ENCODE results near the gene PDLIM4.

Gene PDLIM4

GRCh38 chr5:132268769-132269551 is 11.5 kb downstream of the PDLIM4 start:
- no peak for DNase-seq (ENCODE audit: low read depth)
- TF ChIP-seq, protein P1, sequence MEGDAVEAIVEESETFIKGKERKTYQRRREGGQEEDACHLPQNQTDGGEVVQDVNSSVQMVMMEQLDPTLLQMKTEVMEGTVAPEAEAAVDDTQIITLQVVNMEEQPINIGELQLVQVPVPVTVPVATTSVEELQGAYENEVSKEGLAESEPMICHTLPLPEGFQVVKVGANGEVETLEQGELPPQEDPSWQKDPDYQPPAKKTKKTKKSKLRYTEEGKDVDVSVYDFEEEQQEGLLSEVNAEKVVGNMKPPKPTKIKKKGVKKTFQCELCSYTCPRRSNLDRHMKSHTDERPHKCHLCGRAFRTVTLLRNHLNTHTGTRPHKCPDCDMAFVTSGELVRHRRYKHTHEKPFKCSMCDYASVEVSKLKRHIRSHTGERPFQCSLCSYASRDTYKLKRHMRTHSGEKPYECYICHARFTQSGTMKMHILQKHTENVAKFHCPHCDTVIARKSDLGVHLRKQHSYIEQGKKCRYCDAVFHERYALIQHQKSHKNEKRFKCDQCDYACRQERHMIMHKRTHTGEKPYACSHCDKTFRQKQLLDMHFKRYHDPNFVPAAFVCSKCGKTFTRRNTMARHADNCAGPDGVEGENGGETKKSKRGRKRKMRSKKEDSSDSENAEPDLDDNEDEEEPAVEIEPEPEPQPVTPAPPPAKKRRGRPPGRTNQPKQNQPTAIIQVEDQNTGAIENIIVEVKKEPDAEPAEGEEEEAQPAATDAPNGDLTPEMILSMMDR (conservative IDR thresholded peaks at IDR 0.05; ENCODE audit: low read depth, low read length) = no peak
- H3K4me3 ChIP-seq (ENCODE audit: low read length) = no peak overlapping the region

DNA sequence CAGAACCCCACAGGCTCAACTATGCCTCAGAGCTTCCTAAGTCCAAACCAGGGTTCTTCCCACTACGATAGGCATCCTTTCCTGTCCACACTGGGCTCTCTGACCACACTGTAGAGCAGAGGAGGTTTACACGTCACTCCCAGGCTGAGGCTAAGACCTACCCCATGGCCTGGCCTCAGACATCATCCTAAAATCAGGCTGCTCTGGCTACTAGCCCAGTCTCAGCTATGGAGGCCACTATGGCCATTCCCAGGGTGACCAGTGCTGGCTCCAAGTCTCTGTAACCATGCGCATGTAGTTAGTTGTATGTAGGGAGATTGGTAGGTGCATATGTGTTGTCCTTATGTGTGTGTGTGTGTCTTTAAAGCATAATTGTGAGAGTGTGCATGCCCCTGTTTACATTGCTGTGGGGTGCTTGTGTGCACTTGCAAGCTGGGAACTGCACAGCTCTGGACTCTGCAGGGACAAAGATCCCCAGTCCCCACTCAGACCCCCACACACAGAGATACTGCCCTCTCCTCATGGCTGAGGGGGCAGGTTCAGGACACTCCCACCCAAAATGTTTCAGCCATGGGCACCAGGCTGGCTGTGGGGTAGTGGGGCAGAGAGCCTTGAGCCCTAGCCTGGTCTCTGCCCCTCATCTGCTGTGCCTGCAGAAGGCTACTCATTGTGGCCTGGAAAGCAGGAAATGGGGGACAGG is 12.3 kb downstream of the PDLIM4 start:
- DNase-seq (ENCODE audit: low read depth) = no peak
- no peak overlapping the region for H3K4me3 ChIP-seq (ENCODE audit: low read length)
- TF ChIP-seq, protein P1 (conservative IDR thresholded peaks at IDR 0.05; ENCODE audit: low read depth, low read length) = no peak

GRCh38 chr5:132270335-132270665 is 12.8 kb downstream of the PDLIM4 start:
- DNase-seq (ENCODE audit: low read depth) = no peak
- TF ChIP-seq, protein P1 (conservative IDR thresholded peaks at IDR 0.05; ENCODE audit: low read depth, low read length) = no peak
- no peak overlapping the region for H3K4me3 ChIP-seq (ENCODE audit: low read length)

DNA sequence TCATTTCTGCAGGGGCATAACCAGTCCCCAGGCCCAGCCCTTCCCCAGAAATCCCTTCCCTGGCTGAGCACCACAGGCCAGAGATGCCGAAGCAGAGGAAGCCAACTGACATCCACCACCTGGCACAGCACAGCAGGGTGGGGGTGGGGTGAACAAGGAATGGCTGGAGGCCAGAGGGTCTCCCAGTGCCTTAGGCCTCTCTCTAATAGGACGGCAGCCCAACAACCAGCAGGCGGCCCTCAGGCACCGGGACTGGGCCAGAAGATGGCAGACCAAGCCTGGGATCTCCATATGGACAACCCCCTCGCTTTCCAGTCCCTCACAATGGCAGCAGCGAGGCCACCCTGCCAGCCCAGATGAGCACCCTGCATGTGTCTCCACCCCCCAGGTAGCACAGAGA is 13.2 kb downstream of the PDLIM4 start:
- no peak overlapping the region for H3K4me3 ChIP-seq (ENCODE audit: low read length)
- DNase-seq (ENCODE audit: low read depth) = no peak
- TF ChIP-seq, protein P1 (conservative IDR thresholded peaks at IDR 0.05; ENCODE audit: low read depth, low read length) = no peak

DNA sequence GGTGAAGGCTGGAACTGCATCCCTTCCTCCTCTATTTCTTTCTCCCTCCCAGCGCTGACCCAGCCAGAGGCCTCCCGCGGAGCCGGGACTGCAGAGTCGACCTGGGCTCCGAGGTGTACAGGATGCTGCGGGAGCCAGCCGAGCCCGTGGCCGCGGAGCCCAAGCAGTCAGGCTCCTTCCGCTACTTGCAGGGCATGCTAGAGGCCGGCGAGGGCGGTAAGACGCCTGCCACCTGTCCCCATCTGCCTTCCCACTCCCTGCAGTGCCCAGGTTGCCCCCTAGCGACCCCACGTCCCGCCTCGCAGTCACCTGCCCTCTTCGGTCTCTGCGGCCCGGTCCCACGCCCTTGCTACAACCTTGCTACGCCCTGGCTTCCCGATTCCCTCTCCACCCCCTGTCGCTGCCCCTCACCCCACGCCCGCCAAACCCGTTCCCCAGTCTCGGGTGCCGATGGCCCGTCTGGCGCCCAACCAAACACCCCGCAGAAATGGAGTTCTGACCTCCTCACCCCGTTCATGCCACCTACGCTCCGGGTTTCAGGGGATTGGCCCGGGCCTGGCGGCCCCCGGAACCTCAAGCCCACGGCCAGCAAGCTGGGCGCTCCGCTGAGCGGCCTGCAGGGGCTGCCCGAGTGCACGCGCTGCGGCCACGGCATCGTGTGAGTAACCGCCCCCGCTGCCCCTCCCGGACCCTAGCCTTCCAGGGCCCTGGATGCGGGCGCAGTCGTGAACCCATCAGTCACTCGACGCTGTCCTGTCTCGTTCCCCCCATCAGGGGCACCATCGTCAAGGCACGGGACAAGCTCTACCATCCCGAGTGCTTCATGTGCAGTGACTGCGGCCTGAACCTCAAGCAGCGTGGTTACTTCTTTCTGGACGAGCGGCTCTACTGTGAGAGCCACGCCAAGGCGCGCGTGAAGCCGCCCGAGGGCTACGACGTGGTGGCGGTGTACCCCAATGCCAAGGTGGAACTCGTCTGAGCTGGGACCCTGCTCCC is 14.1 kb downstream of the PDLIM4 start:
- H3K4me3 ChIP-seq (ENCODE audit: low read length) = no peak overlapping the region
- TF ChIP-seq, protein P1 (conservative IDR thresholded peaks at IDR 0.05; ENCODE audit: low read depth, low read length) = no peak

GRCh38 chr5:132272311-132273210 is 15.1 kb downstream of the PDLIM4 start:
- no peak for DNase-seq (ENCODE audit: low read depth)
- TF ChIP-seq, protein P1 (conservative IDR thresholded peaks at IDR 0.05; ENCODE audit: low read depth, low read length) = peak; percentile 87
- H3K4me3 ChIP-seq (ENCODE audit: low read length) = no peak overlapping the region

More for the DNA sequence above, 14.1 kb downstream of the PDLIM4 start:
- DNase-seq (ENCODE audit: low read depth) = no peak

Measured in retinal pigment epithelial cell (primary cell).